ENCODE results near the gene PTCH2.

Gene PTCH2, protein sequence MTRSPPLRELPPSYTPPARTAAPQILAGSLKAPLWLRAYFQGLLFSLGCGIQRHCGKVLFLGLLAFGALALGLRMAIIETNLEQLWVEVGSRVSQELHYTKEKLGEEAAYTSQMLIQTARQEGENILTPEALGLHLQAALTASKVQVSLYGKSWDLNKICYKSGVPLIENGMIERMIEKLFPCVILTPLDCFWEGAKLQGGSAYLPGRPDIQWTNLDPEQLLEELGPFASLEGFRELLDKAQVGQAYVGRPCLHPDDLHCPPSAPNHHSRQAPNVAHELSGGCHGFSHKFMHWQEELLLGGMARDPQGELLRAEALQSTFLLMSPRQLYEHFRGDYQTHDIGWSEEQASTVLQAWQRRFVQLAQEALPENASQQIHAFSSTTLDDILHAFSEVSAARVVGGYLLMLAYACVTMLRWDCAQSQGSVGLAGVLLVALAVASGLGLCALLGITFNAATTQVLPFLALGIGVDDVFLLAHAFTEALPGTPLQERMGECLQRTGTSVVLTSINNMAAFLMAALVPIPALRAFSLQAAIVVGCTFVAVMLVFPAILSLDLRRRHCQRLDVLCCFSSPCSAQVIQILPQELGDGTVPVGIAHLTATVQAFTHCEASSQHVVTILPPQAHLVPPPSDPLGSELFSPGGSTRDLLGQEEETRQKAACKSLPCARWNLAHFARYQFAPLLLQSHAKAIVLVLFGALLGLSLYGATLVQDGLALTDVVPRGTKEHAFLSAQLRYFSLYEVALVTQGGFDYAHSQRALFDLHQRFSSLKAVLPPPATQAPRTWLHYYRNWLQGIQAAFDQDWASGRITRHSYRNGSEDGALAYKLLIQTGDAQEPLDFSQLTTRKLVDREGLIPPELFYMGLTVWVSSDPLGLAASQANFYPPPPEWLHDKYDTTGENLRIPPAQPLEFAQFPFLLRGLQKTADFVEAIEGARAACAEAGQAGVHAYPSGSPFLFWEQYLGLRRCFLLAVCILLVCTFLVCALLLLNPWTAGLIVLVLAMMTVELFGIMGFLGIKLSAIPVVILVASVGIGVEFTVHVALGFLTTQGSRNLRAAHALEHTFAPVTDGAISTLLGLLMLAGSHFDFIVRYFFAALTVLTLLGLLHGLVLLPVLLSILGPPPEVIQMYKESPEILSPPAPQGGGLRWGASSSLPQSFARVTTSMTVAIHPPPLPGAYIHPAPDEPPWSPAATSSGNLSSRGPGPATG

DNA sequence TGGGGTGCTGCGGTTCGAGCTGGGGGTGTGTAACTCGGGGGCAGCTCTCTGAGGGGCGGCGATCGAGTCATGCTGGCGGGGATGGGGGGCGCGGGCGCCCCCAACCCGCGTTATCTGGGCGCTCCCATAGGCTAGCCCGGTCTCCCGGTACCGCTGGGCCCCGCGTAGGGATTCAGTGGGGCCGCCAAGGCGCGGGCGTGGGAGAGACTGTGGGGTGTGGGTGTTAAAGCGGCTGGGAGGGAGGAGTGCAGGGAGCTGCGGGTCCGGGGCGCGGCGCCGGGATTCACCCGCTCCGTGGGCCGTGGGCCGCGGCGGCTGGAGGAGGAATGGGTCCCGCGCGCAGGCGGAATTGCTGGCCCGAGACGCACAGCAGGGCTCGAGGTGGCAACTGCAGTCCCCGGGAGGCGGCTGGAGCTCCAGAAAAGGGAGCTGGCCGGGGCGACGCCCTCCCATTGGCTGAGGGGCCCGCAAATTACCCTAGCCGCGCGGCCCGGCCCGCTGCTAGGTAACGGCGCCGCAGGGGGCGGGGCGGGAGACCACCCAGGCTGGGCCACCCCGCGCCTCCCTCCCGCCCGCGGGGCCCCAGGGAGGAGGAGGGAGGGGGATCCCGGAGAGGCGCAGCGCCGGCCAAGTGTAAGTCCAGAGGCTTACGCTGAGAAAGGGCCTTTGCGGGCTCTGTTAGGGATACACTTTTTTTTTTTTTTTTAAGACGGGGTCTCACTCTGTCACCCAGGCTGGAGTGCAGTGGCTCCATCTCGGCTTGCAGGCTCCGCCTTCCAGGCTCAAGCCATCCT, at the start of gene PTCH2:
PTCH2 (minus strand) TSS at position 392 of the 794 bp plus-strand sequence; CDS start at position 71, 321 bp downstream.
- peaks cover 6% of the 10 kb centered on the region for H3K36me3 Mint-ChIP-seq
- peaks cover 13% of the 10 kb centered on the region for H3K27me3 Mint-ChIP-seq
- peak within 1 kb of the TSS; percentile 76 for H3K27ac Mint-ChIP-seq
- peaks cover 4% of the 10 kb centered on the region for H3K4me1 Mint-ChIP-seq
- peak within 1 kb of the TSS; percentile 76 for H3K4me3 Mint-ChIP-seq
- H3K9me3 Mint-ChIP-seq = no peaks in the 10 kb centered on the region

DNA sequence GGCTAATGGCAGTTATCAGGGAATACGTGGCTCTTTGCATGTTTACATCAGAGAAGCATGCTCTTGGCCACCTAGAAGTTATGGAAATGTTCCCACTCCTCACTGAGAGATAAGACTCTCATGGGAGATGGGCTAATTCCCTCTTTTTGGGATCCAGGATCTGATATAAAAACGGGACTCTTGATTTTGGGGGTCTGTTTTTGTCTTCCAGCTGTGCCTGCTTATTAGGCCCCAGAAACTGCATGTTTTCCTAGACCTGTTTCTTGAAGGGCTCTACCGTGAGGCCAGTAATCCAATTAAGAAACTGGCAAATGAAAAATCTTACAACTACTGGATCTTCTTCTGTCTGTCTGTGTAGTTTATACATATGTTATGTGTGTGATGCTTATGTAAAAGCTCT, 47.0 kb upstream of the PTCH2 start:
- H3K27me3 Mint-ChIP-seq = no peaks in the 10 kb centered on the region
- H3K9me3 Mint-ChIP-seq = peaks cover 16% of the 10 kb centered on the region
- no peak overlapping the region for H3K4me3 Mint-ChIP-seq
- H3K36me3 Mint-ChIP-seq = peaks cover 49% of the 10 kb centered on the region
- no peak overlapping the region for H3K27ac Mint-ChIP-seq
- H3K4me1 Mint-ChIP-seq = no peaks in the 10 kb centered on the region

DNA sequence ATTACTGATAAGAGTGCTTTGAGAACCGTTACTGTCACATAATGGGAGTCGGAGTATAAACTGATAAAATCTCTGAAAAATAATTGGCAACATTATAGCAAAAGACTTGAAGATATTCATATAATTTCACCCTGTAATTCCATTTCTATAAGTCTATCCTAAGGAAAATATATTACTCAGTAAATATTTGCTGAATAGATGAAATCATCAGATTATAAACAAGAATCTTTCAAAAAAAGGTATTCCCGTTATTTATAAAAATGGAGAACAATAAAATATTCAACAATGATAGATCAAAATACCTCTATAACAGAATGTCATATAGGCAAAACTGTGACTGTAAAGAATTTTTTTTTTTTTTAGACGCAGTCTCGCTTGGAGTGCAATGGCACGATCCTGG, 42.4 kb upstream of the PTCH2 start:
- Mint-ChIP-seq H3K4me3 (no peak overlapping the region), H3K9me3 (peaks cover 6% of the 10 kb centered on the region), H3K4me1 (no peaks in the 10 kb centered on the region), H3K27me3 (no peaks in the 10 kb centered on the region), H3K36me3 (peaks cover 41% of the 10 kb centered on the region), H3K27ac (no peak overlapping the region)

DNA sequence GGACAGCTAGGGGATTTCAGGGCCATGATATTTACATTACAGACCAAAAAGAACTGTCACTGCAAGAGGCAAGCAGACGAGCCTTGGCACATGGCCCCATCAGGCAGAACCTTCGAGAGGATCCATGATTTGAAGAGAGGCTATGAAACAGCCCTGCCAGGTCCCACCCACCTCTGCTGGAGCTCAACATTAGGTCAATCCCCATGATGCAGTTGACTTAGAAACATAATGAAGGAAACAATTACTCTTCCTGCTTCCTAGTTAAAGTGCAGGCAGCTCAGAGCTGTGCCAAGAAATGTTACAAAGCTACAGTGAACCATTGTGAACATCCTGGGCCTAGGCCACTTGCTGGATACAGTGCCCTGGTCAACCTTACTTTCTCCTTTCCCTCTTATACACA, 41.7 kb upstream of the PTCH2 start:
- Mint-ChIP-seq H3K4me1 (no peaks in the 10 kb centered on the region), H3K4me3 (no peak overlapping the region), H3K27ac (no peak overlapping the region), H3K36me3 (peaks cover 40% of the 10 kb centered on the region), H3K27me3 (no peaks in the 10 kb centered on the region), H3K9me3 (peaks cover 6% of the 10 kb centered on the region)

DNA sequence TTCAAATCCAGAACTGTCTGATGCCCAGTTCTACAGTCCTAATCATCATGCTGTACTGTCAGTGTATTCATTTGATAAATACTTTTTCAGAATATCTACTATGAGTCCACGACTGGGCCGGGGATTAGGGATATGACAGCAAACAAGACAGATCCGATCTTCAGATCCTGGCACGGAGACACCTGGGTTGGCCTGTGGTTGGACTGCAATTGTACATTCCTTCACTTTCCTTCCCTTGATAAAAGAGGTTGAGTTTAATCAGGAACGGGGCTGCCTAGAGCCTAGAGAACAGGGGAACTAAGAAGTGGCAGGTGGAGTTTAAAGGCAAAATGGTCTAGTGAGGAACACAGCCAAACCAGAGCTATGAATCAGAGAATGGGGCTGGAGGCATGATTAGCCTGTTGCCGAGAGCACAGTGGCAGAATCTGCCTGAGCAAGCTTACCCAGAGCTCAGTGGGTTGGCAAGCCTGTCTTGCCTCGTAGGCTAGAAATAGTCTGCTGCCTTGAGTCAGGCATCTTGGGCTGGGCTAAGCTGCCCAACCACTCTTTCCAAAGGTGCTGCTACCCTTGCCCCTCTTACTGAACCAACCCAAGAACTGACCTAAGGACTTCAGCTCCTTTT, 38.1 kb upstream of the PTCH2 start:
- H3K36me3 Mint-ChIP-seq = peaks cover 29% of the 10 kb centered on the region
- no peaks in the 10 kb centered on the region for H3K4me1 Mint-ChIP-seq
- no peak overlapping the region for H3K4me3 Mint-ChIP-seq
- no peaks in the 10 kb centered on the region for H3K27me3 Mint-ChIP-seq
- H3K27ac Mint-ChIP-seq = no peak overlapping the region
- no peaks in the 10 kb centered on the region for H3K9me3 Mint-ChIP-seq

DNA sequence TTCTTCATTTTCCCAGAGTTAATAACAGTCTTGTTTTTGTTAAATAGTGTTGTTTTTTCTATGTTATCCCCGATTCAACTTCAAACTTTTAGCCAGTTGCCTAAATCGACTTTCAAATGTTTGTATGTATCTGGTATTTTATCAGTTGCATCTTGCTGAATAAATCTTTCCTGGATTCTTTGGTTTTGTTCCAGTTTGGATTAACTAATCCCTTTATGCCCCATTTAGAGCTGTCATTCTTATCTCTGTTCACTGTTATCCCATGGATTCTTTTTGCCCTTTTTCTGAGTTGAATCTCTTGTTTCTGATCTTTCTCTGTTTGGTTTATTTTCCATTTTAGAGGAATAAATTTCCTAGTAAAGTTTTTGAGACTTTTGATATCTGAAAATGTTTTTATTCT, 31.1 kb upstream of the PTCH2 start:
- Mint-ChIP-seq H3K36me3 (peaks cover 21% of the 10 kb centered on the region), H3K4me3 (no peak overlapping the region), H3K9me3 (no peaks in the 10 kb centered on the region), H3K27ac (no peak overlapping the region), H3K27me3 (no peaks in the 10 kb centered on the region), H3K4me1 (no peaks in the 10 kb centered on the region)

DNA sequence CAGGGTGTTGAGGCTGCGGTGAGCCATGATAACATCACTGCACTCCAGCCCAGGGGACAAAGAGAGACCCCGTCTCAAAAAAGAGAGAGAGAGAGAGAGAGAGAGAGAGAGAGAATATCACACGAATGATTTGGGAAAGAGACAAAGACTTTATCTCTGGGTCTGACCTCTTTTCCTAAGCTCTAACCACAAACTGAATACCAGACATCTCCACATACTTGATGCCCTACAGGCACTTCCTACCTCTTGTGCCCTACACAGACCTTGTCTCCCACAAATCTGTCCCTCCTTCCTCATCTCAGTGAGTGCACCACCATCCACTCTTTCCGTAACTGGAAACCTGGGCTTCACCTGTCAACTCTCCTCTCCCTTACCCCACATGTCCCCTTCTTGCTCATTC, 27.0 kb upstream of the PTCH2 start:
- Mint-ChIP-seq H3K27ac (no peak overlapping the region), H3K36me3 (peaks cover 21% of the 10 kb centered on the region), H3K4me1 (no peaks in the 10 kb centered on the region), H3K9me3 (no peaks in the 10 kb centered on the region), H3K4me3 (no peak overlapping the region), H3K27me3 (no peaks in the 10 kb centered on the region)

DNA sequence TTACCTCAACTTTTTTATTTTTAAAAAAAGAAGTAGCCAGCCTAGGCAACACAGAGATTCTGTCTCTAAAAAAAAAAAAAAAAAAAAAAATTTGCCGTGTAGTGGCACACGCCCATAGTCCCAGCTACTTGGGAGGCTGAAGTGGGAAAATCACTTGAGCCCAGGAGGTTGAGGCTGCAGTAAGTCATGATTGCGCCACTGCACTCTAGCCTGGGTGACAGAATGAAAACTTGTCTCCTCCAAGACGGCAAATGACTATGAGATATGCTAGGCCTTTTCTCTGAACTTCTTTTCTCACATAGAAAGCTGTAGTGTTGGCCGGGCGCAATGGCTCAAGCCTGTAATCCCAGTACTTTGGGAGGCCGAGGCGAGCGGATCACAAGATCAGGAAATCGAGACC, 24.7 kb upstream of the PTCH2 start:
- Mint-ChIP-seq H3K4me1 (no peaks in the 10 kb centered on the region), H3K4me3 (no peak overlapping the region), H3K36me3 (peaks cover 16% of the 10 kb centered on the region), H3K27ac (no peak overlapping the region), H3K27me3 (no peaks in the 10 kb centered on the region), H3K9me3 (no peaks in the 10 kb centered on the region)

DNA sequence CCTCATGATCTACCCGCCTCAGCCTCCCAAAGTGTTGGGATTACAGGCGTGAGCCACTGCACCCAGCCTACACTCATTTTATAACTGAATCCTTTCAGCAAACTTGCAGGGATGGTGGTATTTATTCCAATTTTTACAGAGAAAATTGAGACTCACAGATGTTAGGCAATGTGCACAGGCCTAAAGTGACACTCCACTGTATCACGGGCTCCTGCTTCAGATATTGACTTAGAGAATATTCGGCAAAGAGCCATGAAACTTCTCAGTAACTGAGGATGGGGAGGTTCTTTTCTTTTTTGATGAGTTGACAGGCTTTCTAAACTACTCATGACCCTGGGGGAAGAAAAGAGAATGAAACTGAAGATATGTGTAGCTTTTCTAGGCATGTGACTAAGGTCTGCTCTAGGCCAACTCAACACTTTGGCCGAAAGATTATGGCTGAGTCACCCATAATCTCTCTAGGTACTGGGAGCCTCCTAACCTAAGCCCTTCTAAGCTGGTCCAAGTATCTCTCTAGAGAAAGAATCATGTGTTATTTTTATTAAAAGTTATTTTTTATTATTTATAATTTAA, 19.9 kb upstream of the PTCH2 start:
- peaks cover 8% of the 10 kb centered on the region for H3K36me3 Mint-ChIP-seq
- H3K9me3 Mint-ChIP-seq = no peaks in the 10 kb centered on the region

DNA sequence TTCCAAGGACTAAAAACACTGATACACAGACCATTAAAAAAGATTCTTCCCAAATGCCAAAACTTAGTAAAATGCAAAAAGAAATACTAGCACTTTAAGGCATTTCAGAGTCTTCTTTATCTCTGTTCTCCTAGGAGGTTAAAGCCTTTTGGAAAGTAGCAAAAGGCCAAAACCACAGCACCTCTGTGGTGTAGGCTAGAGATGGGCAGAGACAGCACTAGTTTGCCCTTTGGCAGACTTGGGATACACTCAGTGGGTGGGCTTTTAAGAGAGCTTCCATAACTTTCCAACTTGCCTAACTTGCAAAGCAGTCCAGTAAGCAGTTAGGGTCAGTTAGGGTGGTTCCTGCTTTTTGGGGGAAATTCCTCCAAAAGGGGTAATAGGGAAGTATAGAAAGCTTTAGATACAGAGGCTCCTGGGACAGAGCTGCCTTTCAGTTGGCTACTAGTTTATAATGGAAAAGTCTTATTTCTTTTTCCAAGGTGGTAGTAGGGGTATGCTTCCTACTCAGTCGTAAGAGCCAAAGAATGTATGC, 17.9 kb upstream of the PTCH2 start:
- Mint-ChIP-seq H3K4me1 (no peaks in the 10 kb centered on the region), H3K4me3 (no peak overlapping the region), H3K27ac (no peak overlapping the region), H3K9me3 (no peaks in the 10 kb centered on the region), H3K36me3 (peaks cover 13% of the 10 kb centered on the region), H3K27me3 (no peaks in the 10 kb centered on the region)

More for the DNA sequence above, 19.9 kb upstream of the PTCH2 start:
- H3K4me1 Mint-ChIP-seq = no peaks in the 10 kb centered on the region
- H3K27me3 Mint-ChIP-seq = no peaks in the 10 kb centered on the region
- no peak overlapping the region for H3K4me3 Mint-ChIP-seq
- H3K27ac Mint-ChIP-seq = no peak overlapping the region

DNA sequence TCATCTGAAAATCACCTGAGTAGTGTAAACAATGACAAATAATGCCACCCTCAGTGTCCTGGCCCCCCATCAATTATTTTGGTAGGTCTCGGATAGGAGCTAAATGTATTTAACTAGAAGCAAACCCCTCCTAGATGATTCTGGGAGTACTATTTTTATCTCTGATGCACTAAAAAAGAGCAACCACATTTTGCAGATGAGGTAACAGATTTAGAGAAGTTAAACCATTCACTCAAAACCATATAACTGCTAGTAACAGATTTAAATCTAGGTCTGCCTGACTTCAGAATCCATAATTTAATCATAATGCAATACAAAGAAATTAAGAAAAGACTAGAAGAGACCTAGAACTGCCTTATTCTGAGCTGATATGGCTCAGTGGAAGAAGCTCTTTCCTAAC, 17.3 kb upstream of the PTCH2 start:
- Mint-ChIP-seq H3K4me3 (no peak overlapping the region), H3K9me3 (no peaks in the 10 kb centered on the region), H3K27me3 (no peaks in the 10 kb centered on the region), H3K4me1 (no peaks in the 10 kb centered on the region), H3K27ac (no peak overlapping the region), H3K36me3 (peaks cover 16% of the 10 kb centered on the region)

DNA sequence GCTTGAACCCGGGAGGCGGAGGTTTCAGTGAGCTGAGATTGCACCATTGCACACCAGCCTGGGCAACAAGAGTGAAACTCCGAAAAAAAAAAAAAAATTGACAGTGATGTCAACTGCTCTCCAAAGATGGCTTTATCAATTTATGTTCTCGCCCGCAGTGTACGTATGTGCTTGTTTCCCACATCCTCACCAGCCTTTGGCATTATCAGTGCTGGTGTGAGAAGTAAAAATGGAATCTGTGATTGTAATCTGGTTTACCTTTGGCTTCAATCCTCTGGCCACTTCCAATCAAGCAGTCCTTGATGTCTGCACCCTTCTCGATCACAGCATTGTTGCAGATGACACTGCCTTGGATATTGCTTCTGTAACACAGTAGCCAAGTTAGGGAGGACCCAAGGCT, 14.4 kb upstream of the PTCH2 start:
- H3K4me3 Mint-ChIP-seq = no peak overlapping the region
- H3K36me3 Mint-ChIP-seq = peaks cover 21% of the 10 kb centered on the region
- no peak overlapping the region for H3K27ac Mint-ChIP-seq
- H3K9me3 Mint-ChIP-seq = no peaks in the 10 kb centered on the region
- no peaks in the 10 kb centered on the region for H3K27me3 Mint-ChIP-seq
- no peaks in the 10 kb centered on the region for H3K4me1 Mint-ChIP-seq

DNA sequence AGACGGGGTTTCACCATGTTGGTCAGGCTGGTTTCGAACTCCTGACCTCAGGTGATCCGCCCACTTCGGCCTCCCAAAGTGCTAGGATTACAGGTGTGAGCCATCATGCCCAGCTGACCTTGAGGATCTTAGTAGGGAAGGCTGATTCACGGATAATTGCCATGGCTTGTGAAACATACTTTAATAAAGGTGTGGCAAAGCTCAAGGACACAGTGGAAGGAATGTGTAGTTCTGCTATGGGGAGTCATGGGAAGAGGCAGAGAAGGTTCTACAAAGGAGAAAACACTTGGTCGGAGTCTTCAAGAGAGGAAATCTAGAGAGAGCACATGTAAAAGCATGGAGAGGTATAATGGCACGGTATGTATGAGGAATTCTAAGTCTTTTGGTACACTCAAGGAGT, 12.7 kb upstream of the PTCH2 start:
- H3K36me3 Mint-ChIP-seq = peaks cover 25% of the 10 kb centered on the region

DNA sequence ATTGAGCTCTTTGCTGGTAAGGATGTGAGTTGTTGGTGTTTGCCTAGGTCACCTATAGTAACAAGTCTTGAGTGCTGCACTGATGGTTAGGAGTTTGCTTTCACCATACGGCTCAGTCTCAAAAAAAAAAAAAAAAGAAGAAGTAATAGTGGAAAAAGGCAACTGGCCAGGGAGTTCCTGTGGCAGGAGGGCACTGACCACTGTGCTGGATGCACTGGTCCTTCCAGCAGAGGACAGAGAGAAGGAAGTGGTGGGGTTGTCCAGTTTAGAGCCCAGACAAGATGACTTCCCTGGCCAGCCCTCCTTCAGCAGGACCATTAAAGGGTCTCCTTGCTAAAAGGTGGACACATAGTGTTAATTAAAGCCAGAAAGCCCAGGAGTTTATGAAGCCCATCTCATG, 11.9 kb upstream of the PTCH2 start:
- H3K27ac Mint-ChIP-seq = no peak overlapping the region
- H3K4me3 Mint-ChIP-seq = no peak overlapping the region
- H3K27me3 Mint-ChIP-seq = no peaks in the 10 kb centered on the region
- H3K36me3 Mint-ChIP-seq = peaks cover 24% of the 10 kb centered on the region
- no peaks in the 10 kb centered on the region for H3K9me3 Mint-ChIP-seq
- H3K4me1 Mint-ChIP-seq = peaks cover 5% of the 10 kb centered on the region

More for the DNA sequence above, 12.7 kb upstream of the PTCH2 start:
- Mint-ChIP-seq H3K4me3 (no peak overlapping the region), H3K27ac (no peak overlapping the region), H3K27me3 (no peaks in the 10 kb centered on the region), H3K4me1 (no peaks in the 10 kb centered on the region), H3K9me3 (no peaks in the 10 kb centered on the region)
